Activated CD8-positive, alpha-beta memory T cell treated with anti-CD3 and anti-CD28 coated beads, Interleukin-2, amount 50 U/mL, for 24 hours (primary cell): ENCODE results near the gene PCAT7.
"Not testable (repeated sequence)": the region's sequence is repeated elsewhere in the genome, so short reads cannot be mapped to it uniquely, and the experiment has no call there.

Source experiments
- DNase-seq: peaks from one replicate; pipeline ENCODE4 v3.0.0-alpha.2; 2020; ENCODE audit errors: extremely low read depth

The PCAT7 gene

GRCh38 chr9:94554439-94555331 lies at the start of gene PCAT7:
PCAT7 (plus strand) TSS chr9:94555083.
- DNase-seq: no peak

DNA sequence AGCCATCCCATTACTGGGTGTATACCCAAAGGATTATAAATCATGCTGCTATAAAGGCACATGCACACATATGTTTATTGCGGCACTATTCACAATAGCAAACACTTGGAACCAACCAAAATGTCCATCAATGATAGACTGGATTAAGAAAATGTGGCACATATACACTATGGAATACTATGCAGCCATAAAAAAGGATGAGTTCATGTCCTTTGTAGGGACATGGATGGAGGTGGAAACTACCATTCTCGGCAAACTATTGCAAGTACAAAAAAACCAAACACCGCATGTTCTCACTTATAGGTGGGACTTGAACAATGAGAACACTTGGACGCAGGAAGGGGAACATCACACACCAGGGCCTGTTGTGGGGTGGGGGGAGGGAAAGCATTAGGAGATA lies 48.5 kb upstream of the PCAT7 start:
- DNase-seq: not testable (repeated sequence)

GRCh38 chr9:94507531-94508258 lies 47.2 kb upstream of the PCAT7 start:
- no peak for DNase-seq

- DNase-seq: no peak
These were observed 43.5 kb upstream of the PCAT7 start for GRCh38 chr9:94511134-94511954.

- no peak for DNase-seq
These were observed 43.0 kb upstream of the PCAT7 start for GRCh38 chr9:94511955-94512265.

DNA sequence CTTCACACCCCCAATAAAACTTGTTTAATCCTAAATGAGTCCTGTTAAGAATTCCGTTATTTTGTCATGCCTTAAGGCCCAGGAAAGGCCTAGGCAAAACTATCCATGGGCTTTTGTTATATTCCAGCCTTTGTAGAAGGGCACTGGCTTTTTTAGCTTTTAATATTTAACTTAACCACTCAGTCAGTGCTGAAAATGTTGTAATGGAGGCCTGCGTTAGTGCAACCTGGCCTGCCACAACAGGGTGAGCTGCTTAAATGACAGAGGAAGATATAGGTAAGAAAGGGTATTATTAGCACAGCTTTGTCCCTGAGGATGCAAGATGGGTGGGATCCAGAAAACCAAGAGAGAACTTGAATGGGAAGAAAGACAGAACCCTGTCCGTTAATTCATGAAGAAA lies 40.2 kb upstream of the PCAT7 start:
- no peak for DNase-seq

DNA sequence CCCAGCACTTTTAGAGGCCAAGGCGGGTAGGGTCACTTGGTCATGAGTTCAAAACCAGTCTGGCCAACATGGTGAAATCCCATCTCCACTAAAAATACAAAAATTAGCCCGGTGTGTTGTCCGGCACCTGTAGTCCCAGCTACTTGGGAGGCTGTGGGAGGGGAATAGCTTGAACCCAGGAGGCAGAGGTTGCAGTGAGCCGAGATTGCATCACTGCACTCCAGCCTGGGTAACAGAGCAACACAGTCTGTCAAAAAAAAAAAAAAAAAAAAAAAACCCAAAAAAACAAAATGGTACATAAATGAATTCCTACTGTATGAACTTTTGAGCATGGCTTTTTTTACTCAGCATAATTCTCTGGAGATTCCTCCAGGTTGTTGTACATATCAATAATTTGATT lies 37.6 kb upstream of the PCAT7 start:
- no peak for DNase-seq

- no peak for DNase-seq
These were observed 29.4 kb upstream of the PCAT7 start for GRCh38 chr9:94525396-94526035.

DNA sequence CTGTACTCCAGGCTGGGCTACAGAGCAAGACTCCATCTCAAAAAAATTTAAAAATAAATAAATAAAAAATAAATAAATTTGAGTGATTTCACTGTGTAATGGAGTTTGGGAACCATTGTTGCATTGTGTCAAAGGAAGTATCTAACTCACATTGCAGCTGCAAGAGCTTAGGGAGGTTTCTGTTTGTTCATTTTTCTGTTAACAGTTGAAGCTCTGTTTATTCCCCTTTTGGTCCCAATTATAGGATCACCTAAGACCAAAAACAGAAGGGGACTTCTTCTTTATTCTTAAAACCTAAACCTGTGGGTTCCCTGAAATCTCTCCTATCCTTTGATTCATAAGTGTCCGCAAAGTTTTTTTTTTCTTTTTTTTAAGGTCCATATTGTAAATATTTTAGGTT lies 28.6 kb upstream of the PCAT7 start:
- no peak for DNase-seq

DNA sequence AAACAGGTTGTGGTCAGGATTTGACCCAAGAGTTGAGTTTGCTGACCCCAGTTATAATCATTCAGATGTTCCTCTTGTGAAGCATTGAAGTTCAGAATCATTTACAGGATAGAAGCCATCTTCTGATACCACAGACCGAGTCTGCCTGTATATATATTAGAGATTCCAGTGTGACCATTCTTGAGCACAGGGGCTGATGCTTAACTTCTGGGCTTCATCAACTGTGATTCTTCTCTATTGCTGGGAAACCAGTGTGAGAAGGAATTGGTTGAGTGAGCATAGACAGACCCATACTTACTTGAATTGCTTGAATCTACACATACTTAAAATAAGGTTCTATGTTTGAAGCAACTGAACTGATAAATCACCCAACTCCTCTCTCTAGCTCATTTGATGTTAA lies 27.9 kb upstream of the PCAT7 start:
- no peak for DNase-seq

DNA sequence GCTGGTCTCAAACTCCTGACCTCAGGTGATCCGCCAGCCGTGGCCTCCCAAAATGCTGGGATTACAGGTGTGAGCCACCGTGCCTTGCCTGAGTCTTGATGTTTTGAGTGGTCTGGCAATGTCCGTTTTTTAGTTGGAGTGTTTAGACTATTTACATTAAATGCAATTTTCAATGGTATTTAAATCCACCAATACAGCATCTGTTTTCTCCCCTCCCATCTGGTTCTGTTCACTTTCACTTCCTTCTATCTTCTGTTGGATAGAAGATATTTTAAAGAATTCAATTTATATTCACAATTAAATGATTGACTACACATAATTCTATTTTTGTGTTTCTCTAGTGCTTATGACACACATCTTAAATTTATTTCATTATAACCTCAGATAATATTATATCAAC lies 26.0 kb upstream of the PCAT7 start:
- no peak for DNase-seq

DNA sequence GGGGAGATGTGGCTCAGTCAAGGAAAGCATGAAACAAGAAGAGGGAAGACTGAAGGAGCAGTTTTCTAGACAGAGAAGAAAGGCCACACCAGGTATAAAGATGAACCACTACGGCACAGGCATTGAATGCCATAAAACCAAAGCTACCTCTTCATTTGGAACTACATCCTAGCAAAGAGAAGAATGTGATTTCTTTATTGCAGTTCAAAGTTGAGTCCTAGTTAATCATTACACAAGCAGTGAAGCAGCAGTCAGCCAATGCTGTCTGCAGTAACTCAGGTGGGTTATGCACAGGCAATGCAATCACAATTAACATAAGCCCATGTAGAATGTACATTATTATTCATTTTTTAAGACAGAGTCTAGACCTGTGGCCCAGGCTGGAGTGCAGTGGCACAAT lies 21.7 kb upstream of the PCAT7 start:
- DNase-seq: no peak

DNA sequence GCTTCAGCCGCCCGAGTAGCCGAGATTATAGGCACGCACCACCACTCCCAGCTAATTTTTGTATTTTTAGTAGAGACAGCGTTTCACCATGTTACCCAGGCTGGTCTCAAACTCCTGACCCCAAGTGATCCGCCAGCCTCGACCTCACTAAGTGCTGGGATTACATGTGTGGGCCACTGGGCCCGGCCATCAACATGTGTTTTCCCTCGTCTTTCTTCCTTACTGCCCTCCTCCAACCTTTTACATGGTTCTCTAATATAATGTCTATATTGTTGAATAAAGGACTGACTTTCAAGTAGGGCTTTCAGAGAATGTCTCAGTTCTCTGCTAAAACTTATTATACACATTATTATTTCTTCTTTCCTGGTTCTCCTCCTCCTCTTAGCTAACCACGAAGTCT lies 21.3 kb upstream of the PCAT7 start:
- no peak for DNase-seq

GRCh38 chr9:94534901-94535300 lies 20.0 kb upstream of the PCAT7 start:
- DNase-seq: no peak

DNA sequence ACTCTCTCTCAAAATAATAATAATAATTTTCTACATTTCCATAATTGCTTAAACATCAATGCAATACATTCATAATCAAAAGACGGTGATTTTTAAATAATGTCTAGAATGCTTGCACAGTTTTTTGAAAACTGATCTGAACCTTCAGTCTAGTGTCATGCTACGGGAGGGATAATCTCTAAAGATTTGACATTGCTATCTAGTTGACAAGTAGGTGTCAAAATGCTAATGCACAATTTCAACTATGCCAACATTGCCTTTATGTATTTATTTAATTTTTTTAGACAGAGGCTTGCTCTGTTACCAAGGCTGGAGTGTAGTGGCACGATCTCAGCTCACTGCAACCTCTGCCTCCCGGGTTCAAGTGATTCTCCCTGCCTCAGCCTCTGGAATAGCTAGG lies 16.0 kb upstream of the PCAT7 start:
- DNase-seq: no peak

- DNase-seq: not testable (repeated sequence)
These were observed 10.5 kb upstream of the PCAT7 start for GRCh38 chr9:94544335-94544734.

DNA sequence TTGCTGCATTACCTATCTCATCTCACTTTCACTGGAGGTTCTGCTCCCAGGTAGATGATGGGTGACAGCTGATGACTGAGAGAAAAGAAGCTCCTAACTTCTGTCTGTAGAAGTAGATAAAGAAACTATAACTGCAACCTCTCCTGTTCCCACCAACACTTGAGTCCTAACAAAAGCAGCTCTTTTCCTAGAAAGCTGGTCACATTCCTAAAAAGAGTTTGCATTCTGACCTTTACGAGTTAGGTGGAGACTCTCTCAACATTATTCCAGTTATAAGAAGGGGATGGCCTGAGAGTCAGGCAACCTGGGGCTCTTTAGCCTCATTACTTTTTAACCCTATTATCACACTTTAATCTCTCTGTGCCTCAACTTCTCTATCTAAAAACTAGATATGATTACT lies 8.9 kb upstream of the PCAT7 start:
- DNase-seq: no peak

DNA sequence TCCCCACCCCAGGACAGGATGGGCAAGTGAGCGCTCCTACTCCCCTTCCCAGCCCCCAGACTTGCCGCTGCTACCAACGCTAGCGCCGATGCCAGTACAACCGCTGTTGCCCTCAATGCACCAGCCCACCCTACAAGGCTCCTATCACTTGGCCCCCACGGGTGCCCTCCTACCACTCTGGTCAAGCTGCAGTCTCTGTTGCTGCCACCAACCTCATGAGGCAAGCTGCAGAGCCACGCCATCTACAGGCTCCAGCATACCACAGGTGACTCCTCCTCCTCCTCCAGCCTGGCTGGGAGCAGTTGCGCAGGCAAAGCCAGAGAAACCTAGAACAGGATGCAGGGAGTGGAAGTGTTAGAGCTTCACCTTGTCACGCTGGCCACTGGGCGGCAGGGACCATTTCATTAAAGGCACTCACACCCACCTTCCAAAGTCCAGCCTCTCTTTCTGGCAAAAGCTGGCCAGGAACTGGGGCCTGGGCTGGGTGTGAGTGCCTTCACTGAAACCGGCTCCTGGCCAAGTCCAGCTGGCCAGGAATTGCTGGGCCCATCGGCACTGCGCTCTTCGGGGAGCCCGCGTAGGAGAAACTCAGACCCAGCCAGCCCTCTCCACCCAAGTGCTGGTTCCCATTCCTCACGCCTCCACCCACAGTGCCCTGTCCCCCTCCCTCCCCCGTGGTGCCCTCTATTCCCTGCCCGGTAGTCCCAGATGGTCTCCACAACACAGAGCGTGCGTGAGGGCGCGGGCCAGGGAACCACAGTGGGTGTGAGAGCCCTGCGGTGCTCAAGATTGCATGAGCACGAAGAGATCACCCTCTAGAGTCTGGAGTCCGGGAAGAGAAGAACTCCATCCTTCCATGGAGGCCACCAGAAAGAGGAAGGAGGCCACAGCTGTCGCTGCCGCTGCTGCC lies 1.6 kb upstream of the PCAT7 start:
- DNase-seq: no peak

DNA sequence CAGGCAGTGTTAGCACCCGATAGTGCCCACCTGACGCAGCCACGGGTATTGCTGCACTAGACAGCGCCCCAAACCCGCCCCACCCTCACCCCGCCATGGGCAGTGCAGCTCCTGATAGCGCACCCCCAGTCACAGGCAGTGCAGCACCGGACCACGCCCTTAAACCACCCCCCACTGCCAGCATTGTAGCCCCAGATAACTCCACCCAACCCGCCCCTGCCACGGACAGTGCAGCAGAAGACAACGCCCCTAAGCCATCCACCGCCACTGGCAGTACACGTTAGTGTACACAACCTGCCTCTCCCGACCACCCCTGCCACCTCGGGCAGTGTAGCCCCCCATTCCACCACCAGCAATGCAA lies 825 bp upstream of the PCAT7 start:
- DNase-seq: no peak

DNA sequence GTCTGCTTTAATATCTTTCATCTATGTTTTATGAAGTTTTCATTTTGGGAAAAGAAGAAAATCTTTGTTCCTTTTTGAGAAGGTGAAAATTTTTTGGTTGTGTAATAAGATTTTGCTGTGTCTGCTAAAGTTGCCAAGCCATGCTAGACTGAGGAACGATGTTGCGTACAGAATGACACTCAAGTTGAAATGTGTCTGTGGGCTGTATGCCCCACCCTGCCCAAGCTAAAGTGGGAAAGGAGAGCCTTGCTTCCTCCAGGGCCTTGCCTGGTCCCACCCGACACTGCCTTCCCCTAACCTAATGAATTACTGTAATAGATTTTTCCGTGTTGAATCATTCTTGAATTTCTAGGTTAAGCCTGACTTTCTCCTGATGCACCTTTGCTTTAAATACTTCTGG lies 2.5 kb downstream of the PCAT7 start:
- no peak for DNase-seq

DNA sequence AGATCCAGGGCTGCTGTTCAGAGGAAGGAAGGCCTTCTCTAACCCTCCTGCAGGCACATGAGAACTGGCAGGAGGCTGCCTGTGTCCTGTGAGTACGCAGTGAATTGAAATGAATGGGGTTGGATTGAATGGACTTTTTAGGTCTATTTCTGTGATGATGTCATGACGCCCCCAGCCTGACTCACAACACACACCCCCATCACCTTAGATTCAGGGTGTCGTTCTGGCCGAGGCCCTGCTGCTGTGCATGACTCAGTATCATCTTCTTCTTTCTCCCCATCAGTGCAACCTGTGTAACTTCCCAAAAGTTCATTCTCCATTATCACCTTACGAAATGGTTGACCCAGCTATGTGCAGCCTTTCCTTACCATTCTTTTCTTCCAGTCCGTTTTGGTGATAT lies 5.4 kb downstream of the PCAT7 start:
- no peak for DNase-seq
